ENCODE measurements around the gene AKAP14.
"Not testable (repeated sequence)": the region's sequence is repeated elsewhere in the genome, so short reads cannot be mapped to it uniquely, and the experiment has no call there.

GRCh38 chrX:119890626-119891025, 5.1 kb upstream of the AKAP14 start:
- TF ChIP-seq CTCF, POLR2A (IDR thresholded peaks at IDR 0.05): not testable (repeated sequence)
